Kidney epithelial cell (primary cell): Measurements from ENCODE around the gene FYN. TPM values are rescaled to one million over a fixed set of nuclear protein-coding genes. Genes with fewer than 3 reads are reported as not detected.

ENCODE experiments used
- DNase-seq: peaks from one replicate; pipeline ENCODE4 v3.0.0-alpha.2; 2010; ENCODE audit warnings: low read depth
- H3K27me3 ChIP-seq: 2 replicates; pipeline ENCODE4 v1.6.0; 2011; ENCODE audit warnings: low read length; ENCODE audit not compliant: control insufficient read depth, insufficient read depth
- H3K36me3 ChIP-seq: 2 replicates; pipeline ENCODE4 v1.5.1; 2011; ENCODE audit warnings: low read length; ENCODE audit not compliant: control insufficient read depth, insufficient read depth
- H3K4me3 ChIP-seq: 2 replicates; pipeline ENCODE4 v1.5.1; 2011; ENCODE audit warnings: low read depth, mild to moderate bottlenecking, control low read depth, low read length
- CTCF ChIP-seq: IDR thresholded peaks from 2 replicates; pipeline ENCODE4 v1.5.1; 2011; ENCODE audit warnings: mild to moderate bottlenecking, moderate library complexity, low read length, control low read depth, inconsistent platforms; ENCODE audit not compliant: insufficient read depth, poor library complexity, severe bottlenecking
- total RNA-seq: library from RNA; depleted of rRNA; stranded (reverse); fragments of >200 nt; gene quantifications from 2 replicates; pipeline ENCODE4 v1.2.3, GENCODE V29; 2015

Gene FYN
- total RNA-seq, 1 donor from 2014 or later = 133 TPM

- no peak for TF ChIP-seq CTCF
- no peak for DNase-seq
- H3K27me3 ChIP-seq = no peaks in the 10 kb centered on the region
- no peak overlapping the region for H3K4me3 ChIP-seq
- H3K36me3 ChIP-seq = no peaks in the 10 kb centered on the region
These were observed 113.1 kb downstream of the FYN start for GRCh38 chr6:111759836-111760785.

GRCh38 chr6:111759331-111759835 lies 113.9 kb downstream of the FYN start:
- H3K36me3 ChIP-seq = no peaks in the 10 kb centered on the region
- TF ChIP-seq CTCF = no peak
- no peak for DNase-seq
- H3K4me3 ChIP-seq = no peak overlapping the region
- no peaks in the 10 kb centered on the region for H3K27me3 ChIP-seq

- no peaks in the 10 kb centered on the region for H3K27me3 ChIP-seq
- no peak overlapping the region for H3K4me3 ChIP-seq
- no peaks in the 10 kb centered on the region for H3K36me3 ChIP-seq
- DNase-seq = no peak
- no peak for TF ChIP-seq CTCF
These were observed 114.5 kb downstream of the FYN start for GRCh38 chr6:111758608-111759329.

GRCh38 chr6:111757342-111757741 lies 115.9 kb downstream of the FYN start:
- H3K36me3 ChIP-seq = no peaks in the 10 kb centered on the region
- H3K27me3 ChIP-seq = no peaks in the 10 kb centered on the region
- TF ChIP-seq CTCF = no peak
- H3K4me3 ChIP-seq = no peak overlapping the region
- DNase-seq = no peak

- H3K36me3 ChIP-seq = no peaks in the 10 kb centered on the region
- no peak for DNase-seq
- TF ChIP-seq CTCF = no peak
- no peak overlapping the region for H3K4me3 ChIP-seq
- no peaks in the 10 kb centered on the region for H3K27me3 ChIP-seq
These were observed 118.8 kb downstream of the FYN start for GRCh38 chr6:111754423-111754822.
